IMR-90 (cell line): ENCODE data around the gene CELA2B.
"Not testable (repeated sequence)": the region's sequence is repeated elsewhere in the genome, so short reads cannot be mapped to it uniquely, and the experiment has no call there.

Experiments
- BHLHE40 ChIP-seq: fragments of 150-350 bp; IDR thresholded peaks from 2 replicates; pipeline ENCODE4 v1.6.1; 2016; ENCODE audit warnings: mild to moderate bottlenecking, low read depth, low read length
- CEBPB ChIP-seq: IDR thresholded peaks from 2 replicates; pipeline ENCODE4 v1.6.1; 2012; ENCODE audit warnings: low read depth, low read length, improper control_type of control experiment
- MAFK ChIP-seq: IDR thresholded peaks from 2 replicates; pipeline ENCODE4 v1.6.1; 2012; ENCODE audit warnings: low read depth, low read length, improper control_type of control experiment
- MAZ ChIP-seq: IDR thresholded peaks from 2 replicates; pipeline ENCODE4 v1.6.1; 2012; ENCODE audit warnings: low read depth, mild to moderate bottlenecking, low read length, improper control_type of control experiment, moderate library complexity, borderline replicate concordance
- MXI1 ChIP-seq: IDR thresholded peaks from 2 replicates; pipeline ENCODE4 v1.6.1; 2012; ENCODE audit warnings: low read depth, mild to moderate bottlenecking, low read length, moderate library complexity, borderline replicate concordance
- NFE2L2 ChIP-seq: fragments of 150-350 bp; IDR thresholded peaks from 2 replicates; pipeline ENCODE4 v1.6.1; 2016; ENCODE audit warnings: low read depth, mild to moderate bottlenecking, low read length
- POLR2A ChIP-seq: IDR thresholded peaks from 2 replicates; pipeline ENCODE4 v1.6.1; 2012; ENCODE audit warnings: mild to moderate bottlenecking, low read depth, low read length
- RAD21 ChIP-seq: IDR thresholded peaks from 2 replicates; pipeline ENCODE4 v1.6.1; 2012; ENCODE audit warnings: low read length, improper control_type of control experiment
- RCOR1 ChIP-seq: IDR thresholded peaks from 2 replicates; pipeline ENCODE4 v1.6.1; 2012; ENCODE audit warnings: mild to moderate bottlenecking, low read length, improper control_type of control experiment; ENCODE audit not compliant: insufficient replicate concordance
- RFX5 ChIP-seq: IDR thresholded peaks from 2 replicates; pipeline ENCODE4 v1.8.0; 2012; ENCODE audit warnings: low read depth, mild to moderate bottlenecking, low read length, moderate library complexity
- SMC3 ChIP-seq: fragments of 150-350 bp; IDR thresholded peaks from 2 replicates; pipeline ENCODE4 v1.6.1; 2016; ENCODE audit warnings: low read depth, mild to moderate bottlenecking, antibody characterized with exemption, low read length, moderate library complexity
- TF ChIP-seq, protein P1 (sequence below): conservative IDR thresholded peaks from 2 replicates; pipeline ENCODE4 v1.5.1; 2012; ENCODE audit warnings: mild to moderate bottlenecking, low read depth, low read length, improper control_type of control experiment
- TF ChIP-seq, protein P2 (sequence below): fragments of 150-350 bp; IDR thresholded peaks from 2 replicates; pipeline ENCODE4 v1.6.1; 2016; ENCODE audit warnings: low read depth, mild to moderate bottlenecking, low read length, moderate library complexity, borderline replicate concordance
- TF ChIP-seq, protein P3 (sequence below): fragments of 150-350 bp; IDR thresholded peaks from 2 replicates; pipeline ENCODE4 v1.6.1; 2017; ENCODE audit warnings: mild to moderate bottlenecking, antibody characterized with exemption, low read length, low read depth

DNA sequence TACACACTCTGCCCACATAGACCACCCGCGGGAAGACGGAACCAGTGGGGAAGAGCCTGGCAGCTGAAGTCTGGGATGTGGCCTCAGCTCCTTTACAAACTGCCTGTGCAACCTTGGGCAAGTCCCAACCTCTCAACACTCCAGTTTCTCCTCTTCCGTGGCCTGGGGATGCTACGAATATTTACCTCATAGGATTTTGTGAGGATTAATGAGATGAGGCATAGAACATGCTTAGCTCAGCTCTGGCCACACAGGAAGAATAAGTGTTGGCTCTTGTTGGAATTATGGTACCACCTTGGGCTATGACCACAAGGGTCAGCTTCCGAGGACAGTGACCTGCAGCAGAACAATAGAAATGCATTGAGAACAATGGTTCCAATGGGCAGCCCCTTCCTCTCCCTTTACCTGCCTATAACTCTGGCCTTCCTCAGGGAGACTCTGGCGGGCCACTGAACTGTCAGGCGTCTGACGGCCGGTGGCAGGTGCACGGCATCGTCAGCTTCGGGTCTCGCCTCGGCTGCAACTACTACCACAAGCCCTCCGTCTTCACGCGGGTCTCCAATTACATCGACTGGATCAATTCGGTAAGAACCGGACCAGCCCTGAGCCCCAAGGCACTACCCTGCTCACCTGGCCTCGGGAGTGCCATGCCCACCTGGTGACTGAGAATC is 8.8 kb upstream of the CELA2B start:
- TF ChIP-seq, protein P1, sequence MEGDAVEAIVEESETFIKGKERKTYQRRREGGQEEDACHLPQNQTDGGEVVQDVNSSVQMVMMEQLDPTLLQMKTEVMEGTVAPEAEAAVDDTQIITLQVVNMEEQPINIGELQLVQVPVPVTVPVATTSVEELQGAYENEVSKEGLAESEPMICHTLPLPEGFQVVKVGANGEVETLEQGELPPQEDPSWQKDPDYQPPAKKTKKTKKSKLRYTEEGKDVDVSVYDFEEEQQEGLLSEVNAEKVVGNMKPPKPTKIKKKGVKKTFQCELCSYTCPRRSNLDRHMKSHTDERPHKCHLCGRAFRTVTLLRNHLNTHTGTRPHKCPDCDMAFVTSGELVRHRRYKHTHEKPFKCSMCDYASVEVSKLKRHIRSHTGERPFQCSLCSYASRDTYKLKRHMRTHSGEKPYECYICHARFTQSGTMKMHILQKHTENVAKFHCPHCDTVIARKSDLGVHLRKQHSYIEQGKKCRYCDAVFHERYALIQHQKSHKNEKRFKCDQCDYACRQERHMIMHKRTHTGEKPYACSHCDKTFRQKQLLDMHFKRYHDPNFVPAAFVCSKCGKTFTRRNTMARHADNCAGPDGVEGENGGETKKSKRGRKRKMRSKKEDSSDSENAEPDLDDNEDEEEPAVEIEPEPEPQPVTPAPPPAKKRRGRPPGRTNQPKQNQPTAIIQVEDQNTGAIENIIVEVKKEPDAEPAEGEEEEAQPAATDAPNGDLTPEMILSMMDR: not testable (repeated sequence)
- not testable (repeated sequence) for TF ChIP-seq POLR2A, RAD21, BHLHE40, SMC3, MAFK, CEBPB, RCOR1, RFX5, NFE2L2, MAZ, MXI1
- TF ChIP-seq, protein P2, sequence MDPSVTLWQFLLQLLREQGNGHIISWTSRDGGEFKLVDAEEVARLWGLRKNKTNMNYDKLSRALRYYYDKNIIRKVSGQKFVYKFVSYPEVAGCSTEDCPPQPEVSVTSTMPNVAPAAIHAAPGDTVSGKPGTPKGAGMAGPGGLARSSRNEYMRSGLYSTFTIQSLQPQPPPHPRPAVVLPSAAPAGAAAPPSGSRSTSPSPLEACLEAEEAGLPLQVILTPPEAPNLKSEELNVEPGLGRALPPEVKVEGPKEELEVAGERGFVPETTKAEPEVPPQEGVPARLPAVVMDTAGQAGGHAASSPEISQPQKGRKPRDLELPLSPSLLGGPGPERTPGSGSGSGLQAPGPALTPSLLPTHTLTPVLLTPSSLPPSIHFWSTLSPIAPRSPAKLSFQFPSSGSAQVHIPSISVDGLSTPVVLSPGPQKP: not testable (repeated sequence)
- TF ChIP-seq, protein P3, sequence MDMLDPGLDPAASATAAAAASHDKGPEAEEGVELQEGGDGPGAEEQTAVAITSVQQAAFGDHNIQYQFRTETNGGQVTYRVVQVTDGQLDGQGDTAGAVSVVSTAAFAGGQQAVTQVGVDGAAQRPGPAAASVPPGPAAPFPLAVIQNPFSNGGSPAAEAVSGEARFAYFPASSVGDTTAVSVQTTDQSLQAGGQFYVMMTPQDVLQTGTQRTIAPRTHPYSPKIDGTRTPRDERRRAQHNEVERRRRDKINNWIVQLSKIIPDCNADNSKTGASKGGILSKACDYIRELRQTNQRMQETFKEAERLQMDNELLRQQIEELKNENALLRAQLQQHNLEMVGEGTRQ: not testable (repeated sequence)
